ENCODE measurements around the gene LIN54.
"Not testable (repeated sequence)": the region's sequence is repeated elsewhere in the genome, so short reads cannot be mapped to it uniquely, and the experiment has no call there.

The LIN54 gene

DNA sequence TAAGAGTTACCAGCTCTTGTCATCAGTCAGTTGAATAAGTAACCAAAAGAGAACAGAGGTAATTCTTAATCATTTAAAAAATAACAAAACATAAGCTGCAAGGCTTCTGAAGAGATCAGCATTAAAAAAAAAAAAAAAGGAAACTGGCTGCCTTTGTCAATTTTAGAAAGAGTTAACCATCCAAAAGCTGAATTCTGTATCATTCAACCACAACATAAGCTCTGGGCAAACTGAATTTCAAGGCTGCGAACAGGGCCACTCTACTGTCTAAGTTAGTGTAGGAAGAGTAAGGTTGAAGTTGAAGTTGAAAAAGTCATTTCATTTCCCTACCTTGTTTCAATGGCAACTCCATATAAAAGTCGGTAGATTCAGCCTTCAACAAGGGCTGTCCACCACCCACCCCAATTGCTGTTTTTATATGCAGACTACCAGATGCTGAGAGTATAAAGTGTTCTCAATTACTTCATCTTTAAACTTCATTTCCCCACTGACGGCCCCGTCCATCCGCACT, 1.1 kb upstream of the LIN54 start:
- no peak for DNase-seq

DNA sequence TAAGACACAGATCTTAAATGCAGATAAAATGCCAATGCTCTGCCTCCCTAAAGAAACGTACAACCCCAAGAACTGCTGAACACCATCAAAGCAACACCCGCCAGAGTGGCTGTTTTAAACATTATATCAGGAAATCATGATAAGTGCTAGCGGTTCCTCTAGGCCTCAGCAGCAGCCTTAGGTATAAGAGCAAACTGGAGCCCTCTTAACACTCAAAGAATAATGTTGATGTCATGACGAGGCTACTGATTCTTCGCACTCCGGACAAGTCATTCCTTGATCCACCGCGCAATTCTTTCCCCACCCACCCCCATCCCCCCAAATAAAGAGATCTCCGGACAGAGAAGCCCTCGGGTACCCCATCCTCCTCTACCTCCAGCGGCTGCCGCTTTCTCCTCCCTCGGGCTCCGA, 507 bp downstream of the LIN54 start:
- no peak for DNase-seq

DNA sequence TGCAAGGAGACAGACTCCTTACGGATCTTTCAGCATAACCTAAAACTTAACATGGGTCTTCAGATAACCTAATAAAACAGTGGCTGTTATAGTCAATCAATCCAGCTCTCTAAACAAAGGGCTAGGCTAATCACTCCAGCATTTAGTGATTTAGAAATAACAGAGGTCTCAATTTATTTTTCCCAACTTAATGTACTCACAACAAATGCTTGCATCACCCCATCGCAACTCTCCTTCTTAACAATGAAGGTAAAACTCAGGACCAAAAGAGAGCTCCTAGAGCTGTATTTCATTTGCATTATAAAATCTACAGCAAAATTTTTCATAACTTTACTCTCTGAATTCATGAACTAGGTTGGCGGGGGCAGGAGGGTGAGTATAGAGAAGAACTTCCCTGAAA, 1.1 kb downstream of the LIN54 start:
- no peak for DNase-seq

- not testable (repeated sequence) for DNase-seq
These were observed 7.4 kb downstream of the LIN54 start for GRCh38 chr4:83003044-83003791.

DNA sequence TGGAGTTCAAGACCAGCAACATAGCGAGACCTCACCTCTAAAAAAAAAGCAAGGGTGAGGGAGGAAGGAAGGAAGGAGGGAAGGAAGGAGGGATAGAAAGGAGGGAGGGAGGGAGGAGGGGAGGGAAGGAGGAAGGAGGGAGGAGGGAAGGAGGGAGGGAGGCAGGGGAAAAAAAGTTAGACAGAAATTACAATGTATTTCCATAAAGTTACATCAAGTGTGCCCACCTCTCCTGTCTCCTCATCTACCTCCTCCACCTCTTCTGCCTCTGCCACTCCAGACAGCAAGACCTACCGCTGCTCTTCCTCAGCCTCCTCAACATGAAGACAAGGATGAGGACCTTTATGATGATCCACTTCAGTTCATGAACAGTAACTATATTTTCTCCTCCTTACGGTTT, 8.3 kb downstream of the LIN54 start:
- no peak for DNase-seq

DNA sequence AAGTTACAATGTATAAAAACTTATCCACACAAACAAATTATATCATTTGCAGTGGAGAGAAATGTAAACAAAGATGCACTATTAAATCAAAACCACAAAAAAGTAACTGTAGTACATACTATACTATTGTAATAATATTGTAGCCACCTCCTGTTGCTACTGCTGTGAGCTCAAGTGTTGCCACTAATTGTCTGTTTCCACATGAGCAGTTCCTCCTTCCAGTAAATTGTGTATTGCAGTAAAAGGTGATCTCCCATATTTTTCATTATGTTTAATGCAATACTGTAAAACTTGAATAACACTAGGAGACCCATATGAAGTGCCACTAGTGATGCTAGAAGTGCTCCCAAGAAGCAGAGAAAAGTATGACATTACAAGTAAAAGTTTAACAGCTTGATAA, 11.7 kb downstream of the LIN54 start:
- DNase-seq, result no peak

GRCh38 chr4:82994834-82995233, 15.8 kb downstream of the LIN54 start:
- DNase-seq, result no peak

GRCh38 chr4:82989575-82990429, 20.8 kb downstream of the LIN54 start:
- no peak for DNase-seq

GRCh38 chr4:82988323-82988832, 22.2 kb downstream of the LIN54 start:
- DNase-seq, result no peak

DNA sequence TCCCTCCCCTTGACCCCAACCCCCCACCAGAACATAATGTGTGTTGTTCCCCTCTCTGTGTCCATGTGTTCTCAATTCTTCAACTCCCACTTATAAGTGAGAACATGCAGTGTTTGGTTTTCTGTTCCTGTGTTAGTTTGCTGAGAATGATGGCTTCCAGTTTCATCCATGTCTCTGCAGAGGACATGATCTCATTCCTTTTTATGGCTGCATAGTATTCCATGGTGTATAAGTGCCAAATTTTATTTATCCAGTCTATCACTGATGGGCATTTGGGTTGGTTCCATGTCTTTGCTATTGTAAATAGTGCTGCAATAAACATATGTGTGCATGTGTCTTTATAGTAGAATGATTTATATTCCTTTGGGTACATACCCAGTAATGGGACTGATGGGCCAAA, 23.1 kb downstream of the LIN54 start:
- DNase-seq, result not testable (repeated sequence)

- DNase-seq, result no peak
These were observed 26.2 kb downstream of the LIN54 start for GRCh38 chr4:82984459-82984858.

GRCh38 chr4:82983444-82983843, 27.2 kb downstream of the LIN54 start:
- no peak for DNase-seq

DNA sequence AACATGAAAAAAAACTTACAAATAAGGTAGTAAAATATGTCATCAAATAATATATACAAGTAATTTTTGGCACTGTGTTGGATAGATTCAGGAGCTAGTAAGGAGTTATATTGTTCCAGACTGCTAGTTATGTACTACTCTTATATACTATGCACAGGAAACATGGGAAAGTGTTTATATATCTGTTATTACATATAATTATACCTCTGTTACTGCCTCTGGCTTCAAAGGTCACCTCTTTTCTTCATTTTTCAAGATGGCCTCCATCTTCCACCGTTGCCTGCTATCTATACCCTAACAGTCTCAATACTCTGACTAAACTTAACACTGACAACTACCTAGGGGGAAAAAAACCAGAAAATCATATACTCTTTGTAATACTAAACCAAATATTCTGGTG, 29.5 kb downstream of the LIN54 start:
- no peak for DNase-seq

DNA sequence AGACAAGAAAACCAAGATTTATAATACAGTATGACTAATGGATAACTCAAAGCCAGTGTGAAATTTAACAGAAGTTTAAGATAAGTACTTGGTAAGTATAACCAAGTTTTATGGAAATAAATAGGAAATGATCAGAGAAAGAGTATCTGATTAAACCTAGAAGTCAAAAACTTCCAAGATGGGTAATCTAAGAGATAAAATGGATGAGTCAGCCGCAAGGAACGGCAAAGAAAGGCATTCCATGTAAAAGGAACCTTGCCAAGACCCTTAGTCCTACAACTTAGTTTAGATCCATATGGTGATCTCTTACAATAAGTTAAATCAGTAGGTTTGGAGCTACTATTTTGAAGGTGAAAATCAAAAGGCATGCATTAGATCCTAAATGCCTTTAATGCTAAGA, 34.8 kb downstream of the LIN54 start:
- no peak for DNase-seq

- DNase-seq, result no peak
These were observed 41.2 kb downstream of the LIN54 start for GRCh38 chr4:82969414-82969813.

- no peak for DNase-seq
These were observed 41.7 kb downstream of the LIN54 start for GRCh38 chr4:82968972-82969371.

GRCh38 chr4:82965763-82966162, 44.9 kb downstream of the LIN54 start:
- no peak for DNase-seq

- DNase-seq, result no peak
These were observed 53.6 kb downstream of the LIN54 start for GRCh38 chr4:82957045-82957444.

DNA sequence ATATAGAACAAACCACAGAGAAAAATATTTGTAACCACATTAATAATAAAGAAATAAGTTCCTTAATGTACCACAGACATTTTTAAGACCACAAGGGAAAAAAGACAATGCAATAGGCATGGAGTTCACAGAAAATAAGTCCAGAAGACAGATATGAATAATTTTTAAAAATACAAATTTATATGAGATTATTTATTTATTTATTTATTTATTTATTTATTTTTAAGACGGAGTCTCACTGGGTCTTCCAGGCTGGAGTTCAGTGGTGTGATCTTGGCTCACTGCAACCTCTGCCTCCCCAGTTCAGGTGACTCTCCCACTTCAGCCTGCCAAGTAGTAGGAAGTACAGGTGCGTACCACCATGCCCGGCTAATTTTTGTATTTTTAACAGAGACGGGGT, 56.4 kb downstream of the LIN54 start:
- DNase-seq, result no peak

GRCh38 chr4:82951196-82951595, 59.4 kb downstream of the LIN54 start:
- DNase-seq, result no peak

DNA sequence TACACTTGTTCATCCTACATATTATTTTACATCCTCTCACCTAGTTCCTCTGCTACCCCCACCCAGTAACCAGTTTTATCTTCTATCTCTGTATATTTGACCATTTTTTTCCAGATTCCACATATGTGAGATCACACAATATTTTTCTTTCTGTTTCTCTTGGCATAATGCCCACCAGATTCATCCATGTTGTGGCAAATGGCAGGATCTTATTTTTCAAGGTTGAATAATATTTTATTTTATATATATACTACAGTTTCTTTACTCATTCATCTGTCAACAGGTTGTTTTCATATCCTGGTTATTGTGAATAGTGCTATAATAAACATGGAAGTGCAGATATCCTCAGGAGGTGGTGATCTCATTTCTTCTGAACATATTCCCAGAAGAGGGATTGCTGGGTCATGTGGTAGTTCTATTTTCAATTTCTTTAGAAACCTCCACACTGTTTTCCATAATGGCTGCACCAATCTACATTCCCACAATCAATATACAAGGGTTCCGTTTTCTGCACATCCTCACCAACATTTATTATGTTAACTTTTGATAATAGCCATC, 61.9 kb downstream of the LIN54 start:
- DNase-seq, result no peak

DNA sequence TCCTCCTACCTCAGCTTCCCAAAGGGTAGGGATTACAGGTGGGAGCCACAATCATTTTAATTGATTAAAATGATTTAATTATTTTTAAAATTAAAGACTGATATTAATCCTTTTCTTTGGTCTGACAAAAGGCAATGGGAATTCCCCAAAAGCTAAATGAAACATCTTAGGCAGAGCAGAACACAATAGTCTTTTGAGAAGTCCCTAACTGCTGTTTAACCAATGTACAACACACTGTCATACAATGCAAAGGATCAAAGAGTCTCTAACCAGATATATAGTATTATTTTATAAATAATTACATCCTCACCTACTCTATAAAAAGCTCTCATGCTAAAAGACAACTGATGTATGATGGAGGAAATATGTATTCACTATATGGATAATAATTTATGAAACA, 63.1 kb downstream of the LIN54 start:
- DNase-seq, result no peak

DNA sequence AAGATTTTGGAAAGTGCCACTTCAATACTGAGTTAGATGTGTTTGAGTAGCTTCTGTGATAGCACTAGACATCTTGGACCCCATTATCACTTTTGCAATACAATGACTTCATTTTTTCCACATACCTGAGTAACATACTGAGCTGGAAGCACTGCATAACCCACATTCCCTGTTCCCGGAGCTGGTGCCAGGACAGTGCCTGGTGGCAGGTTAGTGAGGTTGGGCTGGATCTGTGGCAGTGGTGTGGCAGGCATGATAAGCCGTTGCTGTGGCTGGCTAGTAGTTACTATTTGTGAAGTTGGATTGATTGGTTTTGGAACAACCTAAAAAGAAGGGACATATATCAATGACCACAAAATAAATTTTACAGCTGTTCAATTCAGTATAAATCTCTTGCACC, 71.2 kb downstream of the LIN54 start:
- no peak for DNase-seq

- no peak for DNase-seq
These were observed 76.2 kb downstream of the LIN54 start for GRCh38 chr4:82934441-82934840.
